PFSK-1 (cell line): ENCODE results near the gene LONP2.

Source experiments
- POLR2AphosphoS5 ChIP-seq: IDR thresholded peaks from 2 replicates; pipeline ENCODE4 v1.6.1; 2012; ENCODE audit warnings: low read depth, mild to moderate bottlenecking, control low read depth, low read length, moderate library complexity
- REST ChIP-seq, 2 experiments: IDR thresholded peaks; 2 replicates each; pipeline versions ENCODE4 v1.6.1 to v1.8.0; 2011 to 2012; ENCODE audit warnings: low read depth in 2 of 2, low read length in 2 of 2, control low read depth in 1 of 2, inconsistent platforms in 1 of 2, mild to moderate bottlenecking in 1 of 2, moderate library complexity in 1 of 2; ENCODE audit not compliant: insufficient read depth in 1 of 2
- TAF1 ChIP-seq: IDR thresholded peaks from 2 replicates; pipeline ENCODE4 v1.6.1; 2012; ENCODE audit warnings: low read length, control low read depth, borderline replicate concordance; ENCODE audit not compliant: insufficient read depth

- TF ChIP-seq POLR2AphosphoS5 (no peak), TAF1 (no peak), REST (IDR thresholded peaks at IDR 0.05; ENCODE audit: insufficient read depth in 1 of 2, low read depth in 2 of 2, low read length in 2 of 2) (no peak)
These were observed 3.2 kb downstream of the LONP2 start, which contains the start of gene ABCC11 for GRCh38 chr16:48247311-48247710.
